ENCODE data around the gene PRKACB. TPM values are rescaled to one million over a fixed set of nuclear protein-coding genes. Genes with fewer than 3 reads are reported as not detected.
"Not testable (repeated sequence)": the region's sequence is repeated elsewhere in the genome, so short reads cannot be mapped to it uniquely, and the experiment has no call there.

PRKACB gene
- total RNA-seq, 2 experiments from 2014 or later: 68.8 to 69.1 TPM

DNA sequence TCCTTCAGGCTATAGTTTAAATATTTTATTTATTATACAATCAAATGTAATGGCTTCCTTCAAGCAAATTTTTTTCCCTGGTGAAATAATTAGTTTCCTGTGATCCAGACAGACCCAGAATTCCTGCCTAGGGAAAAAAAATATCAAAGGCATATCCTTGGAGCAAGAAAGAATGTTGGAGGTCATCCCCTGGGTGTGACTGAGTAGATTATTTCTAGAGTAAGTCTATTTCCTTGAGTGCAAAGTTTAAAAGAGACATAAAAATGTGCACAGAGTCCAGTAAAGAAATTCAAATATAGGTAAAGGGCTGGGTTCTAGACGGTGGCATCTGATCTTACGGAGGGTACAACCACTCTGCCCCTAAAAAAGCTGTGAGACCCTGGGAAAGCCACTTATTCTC lies 125.2 kb downstream of the PRKACB start:
- ATAC-seq (no peak), DNase-seq (no peak)
- CTCF ChIA-PET: no interaction called here
- Mint-ChIP-seq H3K27ac (no peak overlapping the region), H3K4me3 (no peak overlapping the region), H3K36me3 (peaks cover 3% of the 10 kb centered on the region), H3K9me3 (ENCODE audit: low read depth) (no peaks in the 10 kb centered on the region), H3K27me3 (no peaks in the 10 kb centered on the region), H3K4me1 (peaks cover 11% of the 10 kb centered on the region)

DNA sequence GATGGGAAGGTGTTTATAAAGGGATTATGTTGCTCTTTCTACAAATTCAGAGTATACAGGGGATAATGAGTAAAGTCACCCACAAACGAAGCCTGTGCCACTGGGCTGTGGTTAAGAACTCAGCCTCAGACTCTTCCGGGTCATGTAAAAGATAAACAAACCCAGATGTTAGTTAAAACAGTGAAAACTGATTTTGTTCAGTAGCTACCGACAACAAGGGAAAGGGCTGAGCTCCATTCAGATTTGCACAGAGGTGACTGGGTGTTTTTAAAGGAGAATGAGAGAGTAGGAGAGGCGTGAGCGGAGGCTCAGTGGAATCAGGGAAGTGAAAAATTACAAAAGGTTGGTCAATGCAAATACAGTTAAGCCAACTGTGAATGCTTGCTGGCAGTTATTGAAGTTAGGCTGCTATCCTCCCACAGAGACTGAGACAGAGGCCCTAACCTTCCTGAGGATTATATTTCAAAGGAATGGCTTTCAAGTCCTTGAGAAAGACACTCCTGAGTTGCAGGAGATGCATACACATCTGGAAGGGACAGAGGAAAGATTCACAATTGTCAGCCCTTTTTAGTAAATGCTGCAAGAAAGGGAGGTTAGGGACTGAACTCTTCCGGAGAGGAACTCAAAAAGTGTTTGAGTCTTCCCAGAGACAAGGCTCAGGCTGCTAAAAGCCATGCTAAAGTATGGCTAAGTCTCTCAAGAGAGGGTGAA lies 127.5 kb downstream of the PRKACB start:
- CTCF ChIA-PET: no interaction called here
- peak overlapping the region; percentile 35 for H3K27ac Mint-ChIP-seq
- H3K36me3 Mint-ChIP-seq: peaks cover 3% of the 10 kb centered on the region
- ATAC-seq (peak; percentile 63), DNase-seq (no peak)
- no peaks in the 10 kb centered on the region for H3K27me3 Mint-ChIP-seq
- H3K9me3 Mint-ChIP-seq (ENCODE audit: low read depth): no peaks in the 10 kb centered on the region
- peaks cover 11% of the 10 kb centered on the region for H3K4me1 Mint-ChIP-seq
- H3K4me3 Mint-ChIP-seq: no peak overlapping the region

DNA sequence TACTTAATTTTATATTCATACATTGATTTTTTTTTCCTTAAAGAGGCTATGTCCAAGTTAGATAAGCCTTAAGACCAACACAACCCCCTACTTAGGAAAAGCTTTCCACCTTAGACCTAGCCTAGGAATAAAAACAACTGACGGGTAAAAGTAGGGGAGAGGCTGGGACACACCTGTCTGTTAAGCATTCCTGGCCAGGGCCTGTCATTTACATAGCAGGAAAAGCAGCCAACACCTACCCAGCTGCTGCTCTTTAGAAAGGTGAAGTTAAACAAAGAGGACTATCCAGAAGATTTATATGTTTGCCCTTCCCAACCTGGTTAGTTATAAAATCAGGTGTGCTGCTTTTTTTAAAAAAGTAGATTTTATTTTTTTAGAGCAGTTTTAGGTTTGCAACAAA lies 128.3 kb downstream of the PRKACB start:
- Mint-ChIP-seq H3K27me3 (no peaks in the 10 kb centered on the region), H3K4me1 (peaks cover 11% of the 10 kb centered on the region), H3K27ac (no peak overlapping the region), H3K9me3 (ENCODE audit: low read depth) (no peaks in the 10 kb centered on the region), H3K36me3 (peaks cover 3% of the 10 kb centered on the region), H3K4me3 (no peak overlapping the region)
- CTCF ChIA-PET: no interaction called here
- DNase-seq: no peak
- ATAC-seq: no peak

DNA sequence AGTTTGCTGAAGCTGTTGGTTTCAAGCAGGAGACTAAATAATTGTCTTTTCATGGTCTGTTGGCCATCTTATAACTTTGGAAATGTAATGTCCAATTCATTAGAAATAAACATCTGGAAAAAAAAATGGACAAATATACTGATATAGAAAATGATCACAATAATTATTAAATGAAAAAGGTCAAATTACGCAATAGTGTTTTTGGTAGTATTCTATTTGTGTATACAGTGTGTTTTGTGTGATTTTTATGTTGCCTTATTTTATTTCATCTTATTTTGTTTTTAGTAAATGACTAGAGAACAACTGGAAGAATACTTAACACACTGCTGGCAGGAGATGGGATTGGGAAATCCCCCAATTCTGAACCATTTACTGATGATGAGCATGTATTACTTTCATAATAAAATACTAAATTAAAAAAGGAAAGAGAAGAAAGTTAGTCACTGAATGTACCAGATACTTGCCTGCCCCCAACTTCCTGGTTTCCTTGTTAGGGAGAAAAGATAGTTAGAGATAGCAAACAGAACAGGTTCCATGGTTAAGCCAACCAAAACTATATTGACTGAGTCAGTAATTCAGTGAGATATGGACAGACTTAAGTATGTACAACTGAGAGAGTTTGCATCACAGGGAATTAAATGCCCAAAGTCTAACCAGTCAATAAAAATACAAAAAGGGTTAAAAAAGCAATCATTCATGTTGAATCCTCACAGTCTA lies 133.4 kb downstream of the PRKACB start:
- Mint-ChIP-seq H3K4me3 (no peak overlapping the region), H3K9me3 (ENCODE audit: low read depth) (no peaks in the 10 kb centered on the region), H3K27me3 (peaks cover 2% of the 10 kb centered on the region), H3K36me3 (no peaks in the 10 kb centered on the region), H3K4me1 (no peaks in the 10 kb centered on the region), H3K27ac (no peak overlapping the region)
- ATAC-seq (no peak), DNase-seq (no peak)
- CTCF ChIA-PET: no interaction called here

DNA sequence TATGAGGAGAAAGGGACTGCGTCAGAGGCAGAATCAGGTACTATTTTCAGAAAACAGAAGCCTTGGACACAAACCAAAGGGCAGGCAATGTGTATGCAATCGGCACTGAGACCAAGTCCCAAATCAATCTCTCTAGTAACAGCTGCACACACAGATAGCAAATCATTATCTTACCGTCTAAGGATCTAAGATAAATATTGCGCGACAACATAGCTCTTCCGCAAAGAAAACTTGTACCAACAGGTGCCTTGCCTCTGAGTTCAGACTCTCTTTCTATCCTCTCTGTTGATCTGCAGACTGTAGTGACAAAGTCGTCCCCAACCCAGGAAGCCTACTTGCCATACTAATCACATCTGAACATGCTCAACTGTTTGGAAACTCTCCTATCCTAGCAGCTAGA lies 134.8 kb downstream of the PRKACB start:
- Mint-ChIP-seq H3K4me3 (no peak overlapping the region), H3K4me1 (no peaks in the 10 kb centered on the region), H3K36me3 (peaks cover 3% of the 10 kb centered on the region), H3K9me3 (ENCODE audit: low read depth) (no peaks in the 10 kb centered on the region), H3K27me3 (peaks cover 2% of the 10 kb centered on the region), H3K27ac (no peak overlapping the region)
- no peak for ATAC-seq
- no peak for DNase-seq
- CTCF ChIA-PET: no interaction called here

DNA sequence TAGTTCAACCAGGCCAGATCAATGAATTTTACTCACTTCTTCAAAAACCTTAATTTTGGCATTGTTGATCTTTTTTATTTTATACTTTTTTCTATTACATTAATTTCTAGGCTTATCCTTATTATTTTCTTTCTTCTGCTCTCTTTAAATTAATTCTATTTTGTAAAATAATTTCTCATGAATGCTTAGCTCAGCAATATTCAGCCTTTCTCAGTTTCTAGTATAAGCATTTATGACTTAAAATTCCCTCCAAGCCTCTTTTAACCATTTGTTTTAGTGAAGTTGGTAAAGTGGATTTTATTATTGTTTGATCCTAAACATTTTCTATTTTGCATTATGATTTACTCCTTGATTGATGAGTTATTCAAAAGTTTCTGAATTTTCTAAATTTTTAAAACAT lies 136.8 kb downstream of the PRKACB start:
- no peaks in the 10 kb centered on the region for H3K4me1 Mint-ChIP-seq
- ATAC-seq (no peak), DNase-seq (no peak)
- peaks cover 2% of the 10 kb centered on the region for H3K27me3 Mint-ChIP-seq
- CTCF ChIA-PET: no interaction called here
- H3K4me3 Mint-ChIP-seq: no peak overlapping the region
- no peaks in the 10 kb centered on the region for H3K9me3 Mint-ChIP-seq (ENCODE audit: low read depth)
- H3K36me3 Mint-ChIP-seq: peaks cover 3% of the 10 kb centered on the region
- no peak overlapping the region for H3K27ac Mint-ChIP-seq

DNA sequence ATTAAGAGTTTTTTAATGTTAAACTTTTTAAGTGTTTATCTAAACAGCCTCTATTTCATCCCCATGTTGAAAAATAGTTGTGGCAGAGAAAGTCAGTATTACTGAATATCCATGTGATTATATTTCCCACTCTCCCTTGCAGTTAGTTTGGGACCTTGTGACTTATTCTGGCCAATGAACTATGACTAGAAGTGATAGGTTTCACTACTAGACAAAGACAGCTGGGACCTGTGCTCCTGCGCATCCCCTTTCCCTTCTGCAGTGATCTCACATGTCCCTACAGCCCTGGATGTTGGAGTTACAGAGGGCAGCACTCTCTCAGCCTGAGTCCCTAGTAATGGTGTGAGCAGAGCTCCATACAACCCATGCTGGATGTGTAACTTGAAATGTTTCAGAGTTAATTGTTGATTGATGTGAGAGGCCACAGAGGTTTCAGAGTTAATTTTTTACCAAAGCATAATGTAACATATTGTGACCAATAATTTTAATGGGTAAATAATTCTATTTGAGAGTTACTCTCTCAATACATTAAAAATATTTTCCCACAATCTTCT lies 138.8 kb downstream of the PRKACB start:
- ATAC-seq (no peak), DNase-seq (no peak)
- Mint-ChIP-seq H3K27me3 (peaks cover 9% of the 10 kb centered on the region), H3K4me1 (no peaks in the 10 kb centered on the region), H3K27ac (no peak overlapping the region), H3K4me3 (no peak overlapping the region), H3K9me3 (ENCODE audit: low read depth) (peaks cover 10% of the 10 kb centered on the region), H3K36me3 (peaks cover 7% of the 10 kb centered on the region)
- CTCF ChIA-PET: no interaction called here

DNA sequence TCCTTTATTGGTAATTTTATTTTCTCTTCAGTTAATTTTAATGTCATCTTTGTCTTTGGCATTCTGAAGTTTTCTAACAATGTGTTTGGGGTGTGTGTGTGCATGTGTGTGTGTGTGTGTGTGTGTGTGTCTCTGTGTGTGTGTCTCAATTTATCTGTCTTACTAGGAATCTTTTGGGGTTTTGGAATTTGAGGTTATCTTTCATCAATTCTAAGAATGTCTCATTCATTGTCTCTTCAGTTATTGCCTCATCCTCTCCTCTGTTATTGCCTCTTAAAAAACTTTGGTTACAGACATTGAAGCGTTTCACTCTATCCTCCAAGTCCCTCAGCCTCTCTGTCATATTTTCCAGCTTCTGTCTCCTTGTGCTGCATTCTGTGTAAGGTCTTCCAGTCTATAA lies 139.3 kb downstream of the PRKACB start:
- Mint-ChIP-seq H3K27me3 (peaks cover 9% of the 10 kb centered on the region), H3K36me3 (peaks cover 7% of the 10 kb centered on the region), H3K27ac (no peak overlapping the region), H3K9me3 (ENCODE audit: low read depth) (peaks cover 10% of the 10 kb centered on the region), H3K4me3 (no peak overlapping the region), H3K4me1 (no peaks in the 10 kb centered on the region)
- CTCF ChIA-PET: no interaction called here
- ATAC-seq (no peak), DNase-seq (no peak)

DNA sequence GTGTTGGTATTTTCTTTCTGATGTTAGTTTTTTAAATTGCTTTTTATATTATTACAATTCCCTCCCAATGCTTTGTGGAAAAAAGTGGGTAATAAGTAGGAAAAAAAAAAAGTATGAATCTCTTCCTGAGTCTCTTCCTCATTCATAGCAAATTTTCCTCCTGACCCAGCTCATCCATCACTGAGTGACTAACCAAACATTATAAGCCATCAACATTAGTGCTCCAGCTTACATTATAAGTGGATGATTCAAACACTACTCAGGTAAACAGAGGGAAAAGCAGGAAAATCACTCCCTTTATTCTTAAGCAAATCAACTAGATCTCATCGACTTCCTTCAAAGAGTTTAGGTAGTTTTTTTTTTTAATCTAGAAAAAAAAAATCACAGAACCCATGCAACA lies 142.0 kb downstream of the PRKACB start:
- peaks cover 7% of the 10 kb centered on the region for H3K27me3 Mint-ChIP-seq
- no peaks in the 10 kb centered on the region for H3K4me1 Mint-ChIP-seq
- no peak overlapping the region for H3K27ac Mint-ChIP-seq
- no peak overlapping the region for H3K4me3 Mint-ChIP-seq
- CTCF ChIA-PET: interaction anchor here (1.9 kb wide), 1 partner anchor 18 kb away, joined by 5 read pairs; no protein-coding TSS in a partner anchor
- H3K9me3 Mint-ChIP-seq (ENCODE audit: low read depth): peaks cover 12% of the 10 kb centered on the region
- no peak for ATAC-seq
- DNase-seq: no peak
- peaks cover 8% of the 10 kb centered on the region for H3K36me3 Mint-ChIP-seq

DNA sequence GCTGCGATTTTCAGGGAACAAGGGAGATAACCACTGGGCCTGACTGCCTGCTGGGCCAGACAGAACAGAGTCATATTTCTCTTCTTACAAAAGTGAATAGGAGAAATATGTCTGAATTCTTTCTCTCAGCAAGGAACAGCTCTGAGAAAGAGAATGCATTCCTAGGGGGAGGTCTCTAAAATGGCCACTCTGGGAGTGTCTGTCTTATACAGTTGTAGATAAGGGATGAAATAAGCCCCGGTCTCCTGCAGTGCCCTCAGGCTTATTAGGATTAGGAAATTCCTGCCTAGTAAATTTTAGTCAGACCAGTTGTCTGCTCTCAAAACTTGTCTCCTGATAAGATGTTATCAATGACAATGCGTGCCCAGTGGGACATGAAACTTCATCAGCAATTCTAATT lies 143.3 kb downstream of the PRKACB start:
- H3K4me1 Mint-ChIP-seq, H3K4me3 Mint-ChIP-seq, ATAC-seq, H3K36me3 Mint-ChIP-seq, H3K27ac Mint-ChIP-seq, DNase-seq, CTCF ChIA-PET: not testable (repeated sequence)
- peaks cover 11% of the 10 kb centered on the region for H3K27me3 Mint-ChIP-seq
- peaks cover 12% of the 10 kb centered on the region for H3K9me3 Mint-ChIP-seq (ENCODE audit: low read depth)

Other genes starting within 250 kb of the PRKACB start
- 1 to 10 TPM; 2.9 to 5.3 TPM for gene TTLL7, start 145.1 kb upstream of the PRKACB start, total RNA-seq
- under 1 TPM; 0.73 to 0.82 TPM for gene SAMD13, start 157.4 kb downstream of the PRKACB start, total RNA-seq

Data from activated CD8-positive, alpha-beta memory T cell treated with anti-CD3 and anti-CD28 coated beads, Interleukin-2, amount 10 ng/mL, durations not matched to agents 7 days and 5 days (primary cell).